GM19025 (cell line): ENCODE results near the gene CUX1.
"Not testable (repeated sequence)": the region's sequence is repeated elsewhere in the genome, so short reads cannot be mapped to it uniquely, and the experiment has no call there.

Experiments used
- ATAC-seq: cut with Tn5 transposase; IDR thresholded peaks from one replicate; pipeline ENCODE4 v1.9.1; 2021; ENCODE audit warnings: mild to moderate bottlenecking, low read depth, moderate library complexity; ENCODE audit not compliant: unreplicated experiment

The CUX1 gene

DNA sequence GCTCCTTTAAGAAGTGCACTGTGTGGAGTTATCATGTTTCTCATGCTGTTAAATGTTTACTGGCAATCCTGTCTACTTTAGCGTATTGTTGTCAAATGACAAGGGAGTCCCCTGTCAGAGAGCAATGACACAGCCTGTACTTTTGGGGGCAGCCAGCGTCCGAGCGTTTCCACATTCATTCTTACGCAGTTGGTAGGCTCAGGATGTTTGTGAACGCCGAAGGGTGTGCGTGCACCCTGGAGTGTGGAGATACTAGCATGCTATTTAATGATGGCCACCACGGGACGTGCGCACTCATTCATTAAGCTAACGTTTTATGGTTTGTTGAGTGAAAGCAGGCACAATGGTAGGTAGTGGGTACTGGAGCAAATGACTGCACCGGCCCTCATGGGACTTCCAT lies 48.0 kb downstream of the CUX1 start:
- no peak for ATAC-seq

DNA sequence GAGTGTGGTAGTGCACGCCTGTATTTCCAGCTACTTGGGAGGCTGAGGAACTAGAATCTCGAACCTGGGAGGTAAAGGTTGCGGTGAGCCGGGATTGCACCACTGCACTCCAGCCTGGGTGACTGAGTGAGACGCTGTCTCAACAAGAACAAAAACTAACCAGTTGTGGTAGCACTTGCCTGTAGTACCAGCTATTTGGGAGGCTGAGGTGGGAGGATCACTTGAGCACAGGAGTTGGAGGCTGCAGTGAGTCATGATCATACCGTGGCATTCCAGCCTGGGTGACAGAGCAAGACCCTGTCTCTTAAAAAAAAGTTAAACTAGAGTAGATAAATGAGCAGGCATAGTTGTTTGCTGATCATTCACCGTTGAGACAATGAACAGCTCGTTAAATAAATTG lies 48.9 kb downstream of the CUX1 start:
- no peak for ATAC-seq

DNA sequence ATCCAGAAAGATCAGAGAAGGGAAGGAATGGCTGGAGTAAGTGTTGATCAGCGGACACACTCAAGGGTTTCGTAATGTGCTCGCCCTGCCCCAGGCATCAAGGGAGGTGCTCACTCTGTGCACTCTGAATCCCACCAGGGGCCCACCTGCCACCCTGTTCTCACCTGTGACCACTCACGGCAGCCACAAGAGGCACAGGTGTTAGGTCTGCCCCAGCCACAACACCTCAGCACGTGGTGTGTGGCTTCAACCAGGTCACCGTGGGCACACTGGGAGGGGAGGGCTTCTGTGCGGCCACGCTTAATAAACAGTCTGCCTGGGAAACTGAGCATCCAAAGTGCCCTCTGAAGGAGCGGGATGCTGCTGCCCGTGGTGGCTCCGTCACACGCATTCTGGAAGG lies 49.8 kb downstream of the CUX1 start:
- no peak for ATAC-seq

DNA sequence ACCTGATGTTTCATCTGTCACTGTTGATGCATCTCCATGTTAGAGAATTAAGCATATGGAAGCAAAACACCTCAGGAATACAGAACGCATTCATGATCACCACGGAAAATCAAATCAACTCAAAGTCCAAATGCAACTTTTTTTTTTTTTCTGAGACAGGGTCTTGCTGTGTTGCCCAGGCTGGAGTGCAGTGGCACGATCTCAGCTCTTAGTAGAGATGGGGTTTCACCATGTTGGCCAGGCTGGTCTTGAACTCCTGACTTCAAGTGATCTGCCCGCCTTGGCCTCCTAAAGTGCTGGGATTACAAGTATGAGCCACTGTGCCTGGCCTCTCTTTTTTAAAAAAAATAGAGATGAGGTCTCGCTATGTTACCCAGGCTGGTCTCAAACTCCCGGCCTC lies 50.3 kb downstream of the CUX1 start:
- not testable (repeated sequence) for ATAC-seq

DNA sequence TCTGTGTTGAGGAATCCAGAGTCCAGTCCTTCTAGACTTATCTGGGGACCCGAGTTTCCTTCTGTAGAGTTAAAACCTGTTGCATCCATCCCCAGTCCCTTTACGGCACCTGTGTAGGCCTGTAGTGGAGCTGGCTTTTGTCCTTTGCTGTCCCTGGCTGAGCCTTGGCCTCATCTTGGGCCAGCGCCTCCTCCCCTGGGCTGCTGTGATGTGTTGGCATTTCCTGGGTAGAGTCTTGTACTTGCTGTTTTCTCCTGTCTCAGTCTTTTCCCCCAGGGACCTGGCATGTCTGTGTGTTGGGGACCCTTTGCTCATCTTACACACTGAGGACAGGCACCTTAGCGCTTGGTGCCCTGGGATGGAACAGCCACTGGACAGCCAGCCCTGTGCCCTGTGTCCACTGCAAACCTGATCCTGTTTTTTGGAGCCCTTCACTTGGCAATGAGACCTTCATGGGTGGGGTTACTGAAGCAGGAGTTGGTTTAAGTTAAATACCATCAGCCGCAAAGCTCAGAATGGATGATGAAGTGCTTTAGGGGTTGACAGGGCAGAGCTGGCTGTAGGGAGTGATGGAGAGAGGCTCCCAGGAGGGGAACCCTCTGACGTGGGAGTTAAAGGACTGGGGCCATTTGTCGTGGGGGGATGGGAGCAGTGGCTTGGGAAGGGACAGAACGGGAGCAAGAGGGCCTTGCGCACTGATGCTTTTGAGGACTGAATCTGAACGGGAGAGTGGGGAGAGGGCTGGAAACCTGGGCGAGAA lies 50.9 kb downstream of the CUX1 start:
- ATAC-seq: no peak

DNA sequence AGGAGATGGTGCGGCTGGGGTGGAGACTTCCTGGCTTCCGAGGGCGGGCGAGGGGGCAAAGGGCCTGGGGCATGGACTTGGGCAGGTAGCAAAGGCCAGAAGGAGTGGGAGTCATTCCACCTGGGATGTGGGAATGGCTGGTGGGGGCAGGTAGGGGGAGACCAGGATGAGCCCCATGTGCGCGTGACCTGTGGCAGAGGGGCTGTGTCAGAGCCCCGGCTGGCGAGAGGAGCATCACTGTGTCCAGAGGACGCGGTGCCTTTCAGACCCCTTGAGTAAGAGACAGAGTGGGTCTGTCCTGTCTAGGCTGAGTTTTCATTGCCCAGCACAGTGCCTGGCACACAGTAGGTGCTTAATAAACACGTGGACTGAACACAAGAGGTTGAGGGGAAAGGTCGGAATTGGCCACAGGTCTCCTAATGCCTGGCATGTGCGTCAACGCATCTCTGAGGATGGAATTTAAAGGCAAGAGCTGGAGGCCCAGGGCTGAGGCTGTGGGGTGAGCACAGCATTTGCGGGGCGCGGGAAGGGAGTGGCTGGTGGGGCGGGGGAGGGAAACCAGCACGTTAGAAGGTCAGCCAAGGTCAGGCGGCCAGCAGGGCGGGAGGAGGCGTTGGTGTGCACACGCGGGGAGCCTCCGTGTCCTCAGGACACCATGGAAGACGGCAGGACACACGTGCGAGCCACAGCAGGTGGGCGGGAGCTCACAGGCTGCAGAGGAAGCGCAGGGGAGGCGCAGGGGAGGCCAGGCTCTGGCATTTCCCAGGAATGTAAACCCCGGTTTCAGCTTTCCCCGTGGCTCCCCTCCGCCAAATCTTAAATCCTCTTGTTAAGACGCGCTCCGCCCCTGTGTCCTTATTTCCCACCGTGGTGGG lies 51.8 kb downstream of the CUX1 start:
- ATAC-seq: no peak

DNA sequence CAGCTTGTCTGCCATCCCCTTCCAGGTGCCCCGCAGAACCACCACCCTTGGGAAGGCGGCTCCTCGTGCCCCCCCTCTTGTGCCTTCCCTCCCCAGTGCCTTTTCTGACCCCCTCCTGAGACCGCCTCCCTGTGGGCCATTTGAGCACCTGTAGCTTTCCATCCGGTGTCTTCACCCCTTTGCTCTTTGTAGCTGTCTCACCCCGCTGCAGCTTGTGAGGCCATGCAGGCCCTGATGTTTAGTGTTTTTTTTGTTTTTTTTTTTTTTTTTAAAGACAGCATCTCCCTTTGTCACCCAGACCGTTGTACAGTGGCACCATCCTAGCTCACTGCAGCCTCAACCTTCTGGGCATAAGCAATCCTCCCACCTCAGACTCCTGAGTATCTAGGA lies 52.5 kb downstream of the CUX1 start:
- ATAC-seq: no peak

DNA sequence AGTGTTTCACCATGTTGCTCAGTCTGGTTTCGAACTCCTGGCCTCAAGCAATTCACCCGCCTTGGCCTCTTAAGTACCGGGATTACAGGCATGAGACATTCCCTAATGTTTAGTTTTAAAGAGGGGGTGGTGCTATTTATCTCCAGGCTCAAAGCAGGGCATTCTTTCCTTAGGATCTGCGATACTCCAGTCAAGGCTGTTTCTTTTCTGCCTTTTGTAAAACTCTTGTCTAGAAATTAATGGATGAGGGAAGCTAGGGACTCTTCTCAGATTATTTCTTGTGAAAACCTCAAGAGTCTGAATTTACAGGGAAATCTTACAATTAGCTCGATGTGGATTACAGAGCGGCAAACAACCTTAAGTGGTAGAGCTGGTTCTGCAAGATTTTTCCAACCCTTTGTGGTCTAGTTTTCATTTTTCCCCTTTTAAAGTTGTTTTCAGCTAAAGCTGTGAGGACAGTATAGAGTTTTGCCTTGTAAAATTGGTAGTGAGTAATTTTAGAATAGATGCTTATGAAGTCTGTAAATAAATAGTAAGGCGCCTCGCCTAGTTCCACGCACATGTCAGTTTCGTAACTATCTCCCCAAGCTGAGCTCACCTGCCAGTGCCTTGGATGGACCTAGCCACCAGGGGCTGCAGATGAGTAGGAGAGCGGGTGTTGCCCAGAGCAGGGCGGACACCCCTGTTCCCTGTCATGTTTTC lies 53.1 kb downstream of the CUX1 start:
- no peak for ATAC-seq

DNA sequence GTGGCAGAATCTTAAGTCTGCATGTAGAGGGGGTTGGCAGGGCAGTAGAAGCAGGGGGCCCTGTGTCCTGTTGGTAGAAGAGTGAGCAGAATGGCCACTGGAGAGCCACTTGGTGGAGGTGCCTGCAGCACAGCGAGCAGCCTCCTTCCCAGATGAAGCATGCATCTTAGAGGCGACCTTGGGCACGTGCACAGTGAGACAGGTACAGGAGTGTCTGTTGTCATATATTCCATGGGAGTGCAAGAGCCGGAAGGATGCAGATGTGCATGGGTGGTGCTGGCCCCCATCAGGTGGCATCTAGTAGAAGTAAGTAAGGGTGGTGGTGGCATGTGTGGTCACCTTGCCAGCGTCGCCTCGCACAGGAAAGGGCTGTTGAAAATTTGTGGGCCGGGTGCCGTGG lies 53.9 kb downstream of the CUX1 start:
- ATAC-seq: no peak

DNA sequence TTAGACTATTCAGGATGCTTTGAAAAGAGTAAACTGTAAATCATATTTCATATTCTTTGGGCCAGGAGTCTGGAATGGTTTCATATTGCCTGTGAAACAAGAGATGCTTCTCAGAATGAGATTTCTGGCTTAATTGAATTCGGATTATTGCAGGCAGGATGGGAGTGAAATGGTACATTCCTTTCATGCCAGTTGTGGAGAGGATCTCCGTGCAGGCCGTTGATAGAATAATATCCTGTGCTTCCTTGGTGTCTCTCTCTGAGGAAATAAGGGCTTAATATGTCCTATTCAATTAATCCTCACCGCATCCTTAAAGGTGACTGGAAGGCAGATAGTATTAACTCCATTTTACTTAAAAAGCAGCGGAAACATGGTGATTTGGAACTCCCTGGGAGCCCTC lies 56.6 kb downstream of the CUX1 start:
- no peak for ATAC-seq

DNA sequence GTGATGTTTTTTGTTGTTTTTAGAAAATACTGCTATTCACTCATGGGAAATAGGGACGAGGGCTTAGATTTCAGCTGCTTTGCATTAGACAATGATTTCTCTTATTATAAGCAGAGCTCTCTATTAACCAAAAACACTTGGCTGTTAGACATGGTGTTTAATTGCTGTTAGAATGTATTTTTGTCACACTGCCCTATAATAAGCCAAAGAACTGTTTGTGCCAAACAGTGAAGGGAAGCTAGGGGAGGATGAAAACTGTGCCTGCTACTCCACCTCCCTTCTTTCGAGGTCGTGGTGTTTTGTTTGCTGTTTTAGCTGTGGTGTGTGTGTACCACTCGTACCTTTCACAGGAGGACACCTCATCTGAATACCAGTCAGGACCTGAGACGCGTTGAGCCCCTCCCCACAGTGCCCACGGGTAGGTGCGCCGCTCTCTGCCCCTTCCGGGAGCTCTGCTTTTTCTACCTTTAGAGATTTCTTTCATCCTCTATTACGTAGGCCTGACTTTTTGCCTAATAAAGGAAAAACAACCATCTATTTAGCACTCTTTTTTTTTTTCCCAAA lies 57.9 kb downstream of the CUX1 start:
- ATAC-seq: no peak

DNA sequence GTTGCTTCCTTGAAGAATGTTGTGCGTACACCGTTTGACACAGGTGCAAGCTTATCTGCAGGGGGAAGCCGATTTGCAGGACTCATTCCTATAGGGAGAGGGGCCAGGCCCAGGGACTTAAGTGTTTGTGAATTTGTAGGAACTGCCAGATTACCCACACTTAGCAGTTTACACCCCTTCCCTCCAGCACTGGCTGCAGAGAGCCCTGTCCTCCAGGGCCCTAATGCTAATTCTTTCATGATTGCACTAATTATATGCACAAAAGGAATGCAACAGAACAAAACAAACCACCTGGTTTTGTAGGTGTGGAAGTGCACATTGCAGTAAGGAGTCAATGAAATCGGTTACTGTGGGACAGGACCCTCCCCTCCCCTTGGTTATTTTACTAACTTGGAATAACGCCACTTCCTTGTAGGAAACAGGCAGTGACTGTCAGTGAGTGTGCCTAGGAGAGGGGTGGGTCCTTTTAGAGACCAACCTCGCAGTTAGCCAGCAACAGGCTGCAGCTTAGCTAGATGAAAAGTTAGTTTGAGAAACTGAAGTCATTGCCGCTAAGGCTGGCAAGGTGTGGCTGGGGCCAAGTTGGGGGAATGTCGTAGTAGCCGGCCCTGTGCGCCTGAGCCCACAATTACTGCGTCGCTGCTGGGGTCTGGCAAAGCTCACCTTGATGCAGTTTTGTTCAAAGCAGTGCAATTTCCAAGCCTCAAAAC lies 60.6 kb downstream of the CUX1 start:
- no peak for ATAC-seq

DNA sequence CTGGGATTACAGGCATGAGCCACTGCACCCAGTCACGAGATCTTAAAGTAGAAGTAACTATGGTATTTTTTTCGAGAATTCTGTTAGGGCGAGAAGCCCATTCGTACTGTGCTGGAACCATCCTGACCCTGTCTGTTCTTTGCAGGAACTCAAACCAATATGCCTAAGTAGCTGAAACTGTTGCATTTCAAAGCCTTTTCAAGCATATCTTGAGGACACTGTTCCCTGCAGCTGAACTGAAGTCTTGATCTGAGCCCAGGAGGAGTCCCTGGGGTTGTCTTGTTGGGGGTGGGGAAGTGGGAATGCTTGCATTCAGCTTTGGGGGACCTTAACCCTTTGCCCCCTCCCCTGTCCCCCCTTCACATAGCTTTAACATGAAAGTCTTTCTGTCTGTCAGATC lies 61.5 kb downstream of the CUX1 start:
- ATAC-seq: no peak

DNA sequence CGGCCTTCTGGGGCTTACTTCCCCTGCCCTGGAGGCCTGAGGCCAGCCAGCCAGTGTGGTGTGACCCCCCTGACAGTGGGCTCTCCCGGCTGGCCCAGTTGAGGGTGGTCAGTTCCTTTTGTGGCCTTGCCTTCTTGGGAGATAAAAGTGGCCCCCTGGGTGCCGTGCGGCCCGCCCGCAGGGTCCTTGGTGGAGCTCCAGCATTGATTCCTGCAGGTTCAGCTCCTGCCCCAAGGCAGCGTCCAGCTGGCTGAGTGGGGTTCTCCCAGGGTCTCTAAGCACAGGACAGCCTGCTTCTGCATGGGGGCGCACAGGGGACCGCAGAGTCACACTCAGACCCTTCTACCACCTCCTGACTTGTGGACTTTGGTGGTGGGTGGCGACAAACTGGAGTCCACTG lies 62.1 kb downstream of the CUX1 start:
- no peak for ATAC-seq

DNA sequence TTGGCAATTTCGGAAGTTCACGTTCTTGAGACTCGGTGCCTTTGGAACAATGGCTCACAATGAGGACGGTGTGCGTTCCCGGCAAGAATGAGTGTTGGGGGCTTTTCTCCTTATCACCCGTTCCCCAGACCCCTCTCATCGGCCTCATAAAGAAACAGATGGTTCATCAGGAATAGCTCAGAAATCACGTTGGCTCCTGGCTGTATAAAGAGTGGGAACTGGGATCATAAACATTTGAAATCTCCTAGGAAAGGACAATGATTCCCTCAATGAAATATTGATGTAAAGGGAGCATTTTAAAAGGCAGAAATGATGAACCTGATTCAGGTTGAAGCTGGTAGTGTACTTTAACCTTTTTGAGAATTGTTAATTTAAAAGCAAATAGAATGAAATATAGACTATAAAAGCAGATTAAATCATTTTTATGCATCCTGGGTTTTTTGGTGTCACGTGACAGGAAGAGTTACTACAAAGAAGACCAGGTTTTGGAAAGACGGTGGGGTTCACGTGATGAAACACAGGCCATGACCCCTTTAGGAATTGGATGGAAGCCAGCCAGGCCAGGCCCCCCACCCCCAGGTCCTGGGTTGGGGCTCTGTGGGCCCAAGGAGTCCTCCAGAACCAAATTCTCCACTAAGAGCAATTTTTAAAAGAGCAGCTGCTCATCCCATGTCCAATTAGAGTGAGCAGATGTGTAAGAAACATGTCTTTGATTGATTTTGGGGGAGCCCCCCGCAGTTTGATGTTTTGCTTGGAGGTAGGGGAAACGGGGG lies 63.0 kb downstream of the CUX1 start:
- ATAC-seq: no peak

DNA sequence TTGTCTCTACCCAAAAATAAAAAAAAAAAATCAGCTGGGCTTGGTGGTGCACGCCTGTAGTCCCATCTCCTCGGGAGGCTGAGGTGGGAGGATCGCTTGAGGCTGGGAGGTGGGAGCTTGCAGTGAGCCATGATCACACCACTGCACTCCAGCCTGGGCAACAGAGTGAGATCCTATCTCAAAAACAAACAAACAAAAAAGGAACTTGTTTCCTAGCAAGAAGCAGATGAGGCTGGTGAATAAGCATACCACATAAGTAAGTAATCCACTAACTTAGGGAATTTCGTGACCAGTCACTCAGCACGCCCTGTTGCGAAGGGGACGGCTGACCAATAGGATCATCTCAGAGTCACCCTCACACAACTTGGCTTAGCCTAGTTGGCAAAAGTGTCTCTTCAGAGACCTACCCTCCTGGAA lies 64.6 kb downstream of the CUX1 start:
- ATAC-seq: no peak

DNA sequence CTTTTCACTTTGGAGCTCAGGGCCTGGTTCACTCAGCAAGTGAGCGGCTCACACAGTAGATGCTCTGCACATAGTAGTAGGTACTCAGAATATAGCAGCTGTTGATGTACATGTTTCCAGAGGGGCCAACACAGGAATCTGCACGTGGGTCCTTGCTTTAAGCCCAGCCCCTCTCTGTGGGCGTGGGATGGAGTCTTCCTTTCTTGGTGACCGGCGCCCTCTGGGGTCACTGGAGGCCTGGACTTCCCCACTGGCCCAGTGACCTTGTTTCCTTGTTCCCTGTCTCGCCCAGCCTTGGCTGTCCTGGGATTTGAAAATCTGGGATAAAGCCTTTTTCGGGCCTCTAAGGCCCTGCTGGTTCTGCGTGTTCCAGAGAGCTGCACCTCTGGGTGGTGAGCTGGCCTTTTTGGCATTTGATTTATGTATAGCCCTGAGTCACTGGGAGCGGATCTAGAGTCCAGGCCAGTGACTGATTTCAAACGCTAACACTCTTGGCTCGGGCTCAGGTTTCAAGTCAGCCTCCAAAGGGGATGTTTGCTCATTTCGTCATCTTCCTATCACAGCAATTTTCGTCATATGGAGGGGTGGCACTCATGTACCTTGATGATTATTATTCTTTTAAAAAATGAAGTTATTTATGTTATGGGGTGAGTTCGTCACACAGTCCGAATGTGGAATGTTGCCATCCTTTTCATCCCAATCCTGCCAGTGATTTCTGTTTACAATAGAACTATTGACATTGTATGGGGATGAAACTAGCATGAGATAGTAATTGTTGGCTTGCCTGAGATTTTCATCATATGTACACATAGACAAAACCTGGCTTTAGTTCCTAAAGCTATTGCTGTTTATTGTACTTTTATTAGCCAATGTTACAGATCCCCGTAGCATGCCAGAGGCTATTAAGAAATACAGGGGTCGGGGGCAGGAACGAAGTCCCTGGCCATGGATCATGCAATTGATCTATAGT lies 65.5 kb downstream of the CUX1 start:
- no peak for ATAC-seq
